ENCODE measurements around the gene KTN1. TPM values are rescaled to one million over a fixed set of nuclear protein-coding genes. Genes with fewer than 3 reads are reported as not detected.

Gene KTN1
- total RNA-seq, 2 experiments from 2014 or later: 59.9 to 68.4 TPM

- H3K9me3 Mint-ChIP-seq: no peaks in the 10 kb centered on the region
- no peaks in the 10 kb centered on the region for H3K27me3 Mint-ChIP-seq
- TF ChIP-seq, protein P1, sequence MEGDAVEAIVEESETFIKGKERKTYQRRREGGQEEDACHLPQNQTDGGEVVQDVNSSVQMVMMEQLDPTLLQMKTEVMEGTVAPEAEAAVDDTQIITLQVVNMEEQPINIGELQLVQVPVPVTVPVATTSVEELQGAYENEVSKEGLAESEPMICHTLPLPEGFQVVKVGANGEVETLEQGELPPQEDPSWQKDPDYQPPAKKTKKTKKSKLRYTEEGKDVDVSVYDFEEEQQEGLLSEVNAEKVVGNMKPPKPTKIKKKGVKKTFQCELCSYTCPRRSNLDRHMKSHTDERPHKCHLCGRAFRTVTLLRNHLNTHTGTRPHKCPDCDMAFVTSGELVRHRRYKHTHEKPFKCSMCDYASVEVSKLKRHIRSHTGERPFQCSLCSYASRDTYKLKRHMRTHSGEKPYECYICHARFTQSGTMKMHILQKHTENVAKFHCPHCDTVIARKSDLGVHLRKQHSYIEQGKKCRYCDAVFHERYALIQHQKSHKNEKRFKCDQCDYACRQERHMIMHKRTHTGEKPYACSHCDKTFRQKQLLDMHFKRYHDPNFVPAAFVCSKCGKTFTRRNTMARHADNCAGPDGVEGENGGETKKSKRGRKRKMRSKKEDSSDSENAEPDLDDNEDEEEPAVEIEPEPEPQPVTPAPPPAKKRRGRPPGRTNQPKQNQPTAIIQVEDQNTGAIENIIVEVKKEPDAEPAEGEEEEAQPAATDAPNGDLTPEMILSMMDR (IDR thresholded peaks at IDR 0.05): no peak
- H3K4me3 Mint-ChIP-seq: no peak overlapping the region
- CTCF ChIA-PET: no interaction called here
- POLR2A ChIA-PET: no interaction called here
- DNase-seq (no peak), ATAC-seq (ENCODE audit: poor library complexity) (no peak)
- Histone ChIP-seq H3K27me3 (ENCODE audit: control insufficient read depth in 1 of 2, insufficient read depth in 2 of 2, low read length in 2 of 2) (no peaks in the 10 kb centered on the region), H3K9me3 (ENCODE audit: control insufficient read depth in 1 of 2, insufficient read depth in 1 of 2, low read length in 2 of 2) (no peaks in the 10 kb centered on the region), H3K27ac (ENCODE audit: low read depth in 1 of 2, low read length in 2 of 2) (no peak overlapping the region), H3K36me3 (ENCODE audit: insufficient read depth, low read length) (no peaks in the 10 kb centered on the region), H3K4me1 (ENCODE audit: insufficient read depth, low read length) (no peaks in the 10 kb centered on the region), H3K4me3 (ENCODE audit: low read length) (no peak overlapping the region)
- H3K4me1 Mint-ChIP-seq (ENCODE audit: low read depth): no peaks in the 10 kb centered on the region
- no peaks in the 10 kb centered on the region for H3K36me3 Mint-ChIP-seq (ENCODE audit: low read depth)
- intact Hi-C loops (cut with DNase I, micrococcal nuclease): no loop called here
- H3K27ac Mint-ChIP-seq: no peak overlapping the region
Measured at GRCh38 chr14:55720796-55721195, 140.8 kb downstream of the KTN1 start.

DNA sequence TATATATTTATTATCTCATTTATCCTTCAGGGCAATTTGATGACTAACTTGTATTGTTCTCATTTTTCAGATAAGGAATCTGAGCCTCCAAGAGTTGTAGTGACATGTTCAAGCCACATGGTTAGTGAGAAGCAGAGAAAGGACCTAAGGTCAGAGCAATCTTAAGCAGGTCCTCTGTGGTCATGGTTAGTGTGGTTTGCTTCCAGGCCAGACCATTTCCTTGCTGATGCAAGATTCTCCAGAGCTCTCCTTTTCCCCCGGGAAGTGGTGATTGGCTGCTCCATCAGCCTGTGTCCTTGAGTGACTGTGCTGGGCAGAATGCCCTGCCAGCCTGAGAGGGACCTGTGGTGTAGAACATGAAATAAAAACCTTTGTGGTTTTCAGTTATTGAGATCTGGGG, 141.3 kb downstream of the KTN1 start:
- H3K36me3 Mint-ChIP-seq (ENCODE audit: low read depth): no peaks in the 10 kb centered on the region
- no peaks in the 10 kb centered on the region for H3K27me3 Mint-ChIP-seq
- no peak overlapping the region for H3K27ac Mint-ChIP-seq
- Histone ChIP-seq H3K4me3 (ENCODE audit: low read length) (no peak overlapping the region), H3K27ac (ENCODE audit: low read depth in 1 of 2, low read length in 2 of 2) (no peak overlapping the region), H3K27me3 (ENCODE audit: control insufficient read depth in 1 of 2, insufficient read depth in 2 of 2, low read length in 2 of 2) (no peaks in the 10 kb centered on the region), H3K36me3 (ENCODE audit: insufficient read depth, low read length) (no peaks in the 10 kb centered on the region), H3K4me1 (ENCODE audit: insufficient read depth, low read length) (no peaks in the 10 kb centered on the region), H3K9me3 (ENCODE audit: control insufficient read depth in 1 of 2, insufficient read depth in 1 of 2, low read length in 2 of 2) (no peaks in the 10 kb centered on the region)
- no peaks in the 10 kb centered on the region for H3K4me1 Mint-ChIP-seq (ENCODE audit: low read depth)
- DNase-seq: no peak
- ChIA-PET POLR2A (no interaction called here), CTCF (no interaction called here)
- intact Hi-C loops (cut with DNase I, micrococcal nuclease): no loop called here
- TF ChIP-seq, protein P1 (IDR thresholded peaks at IDR 0.05): no peak
- ATAC-seq (ENCODE audit: poor library complexity): no peak
- H3K4me3 Mint-ChIP-seq: no peak overlapping the region
- no peaks in the 10 kb centered on the region for H3K9me3 Mint-ChIP-seq

DNA sequence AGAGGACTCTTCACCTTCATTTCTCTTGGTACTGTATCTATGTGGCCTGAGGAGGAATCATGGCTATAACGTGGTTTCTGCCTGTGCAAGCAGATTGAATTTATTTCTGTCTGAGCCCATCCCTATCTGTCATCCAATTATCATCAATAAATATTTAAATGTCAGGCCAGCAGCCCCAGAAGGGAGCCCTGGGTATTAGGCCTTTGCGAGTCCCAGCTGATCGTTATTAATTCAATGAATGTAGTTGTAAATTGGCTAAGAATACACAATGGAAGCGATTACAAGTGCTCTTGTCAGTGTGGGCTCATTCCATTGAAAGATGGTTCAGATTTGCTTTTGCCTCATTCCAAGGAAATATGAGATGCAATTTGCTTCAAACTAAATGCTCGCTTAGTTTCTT, 142.0 kb downstream of the KTN1 start:
- CTCF ChIA-PET: no interaction called here

More for the DNA sequence above, 142.0 kb downstream of the KTN1 start:
- no peak overlapping the region for H3K4me3 ChIP-seq (ENCODE audit: low read length)
- H3K27me3 Mint-ChIP-seq: no peaks in the 10 kb centered on the region
- no peaks in the 10 kb centered on the region for H3K36me3 Mint-ChIP-seq (ENCODE audit: low read depth)
- ATAC-seq (ENCODE audit: poor library complexity): no peak
- no peaks in the 10 kb centered on the region for H3K9me3 Mint-ChIP-seq
- no peaks in the 10 kb centered on the region for H3K36me3 ChIP-seq (ENCODE audit: insufficient read depth, low read length)
- no peak overlapping the region for H3K4me3 Mint-ChIP-seq
- H3K27ac Mint-ChIP-seq: no peak overlapping the region
- no peaks in the 10 kb centered on the region for H3K27me3 ChIP-seq (ENCODE audit: control insufficient read depth in 1 of 2, insufficient read depth in 2 of 2, low read length in 2 of 2)
- POLR2A ChIA-PET: no interaction called here
- no peak overlapping the region for H3K27ac ChIP-seq (ENCODE audit: low read depth in 1 of 2, low read length in 2 of 2)
- no peaks in the 10 kb centered on the region for H3K9me3 ChIP-seq (ENCODE audit: control insufficient read depth in 1 of 2, insufficient read depth in 1 of 2, low read length in 2 of 2)
- TF ChIP-seq, protein P1 (IDR thresholded peaks at IDR 0.05): no peak
- no peak for DNase-seq
- intact Hi-C loops (cut with DNase I, micrococcal nuclease): no loop called here
- no peaks in the 10 kb centered on the region for H3K4me1 ChIP-seq (ENCODE audit: insufficient read depth, low read length)
- no peaks in the 10 kb centered on the region for H3K4me1 Mint-ChIP-seq (ENCODE audit: low read depth)

Measured in CD4-positive, alpha-beta T cell (primary cell).